SJSA1 (cell line): ENCODE measurements around the gene NLRP1. TPM values are rescaled to one million over a fixed set of nuclear protein-coding genes. Genes with fewer than 3 reads are reported as not detected.
A peak's percentile ranks its signal among the peaks of the same experiment; 100 is the strongest.

ENCODE experiments used
- DNase-seq, 2 experiments: peaks; one replicate each; pipeline ENCODE4 v3.0.0-alpha.2; 2015 to 2020; ENCODE audit warnings: low spot score in 2 of 2, low read depth in 1 of 2
- H3K27ac ChIP-seq: fragments of 250-450 bp; sonication (Bioruptor Pico); 2 replicates; pipeline ENCODE4 v1.5.1; 2020; ENCODE audit warnings: mild to moderate bottlenecking, moderate library complexity
- H3K27me3 ChIP-seq: fragments of 250-450 bp; sonication (Bioruptor Pico); replicated peaks from 2 replicates; pipeline ENCODE4 v1.5.1; 2020; ENCODE audit warnings: mild to moderate bottlenecking, moderate library complexity
- H3K36me3 ChIP-seq: fragments of 250-450 bp; sonication (Bioruptor Pico); 2 replicates; pipeline ENCODE4 v1.5.1; 2020; ENCODE audit warnings: mild to moderate bottlenecking
- H3K4me1 ChIP-seq: fragments of 250-450 bp; sonication (Bioruptor Pico); replicated peaks from 2 replicates; pipeline ENCODE4 v1.6.1; 2021; ENCODE audit warnings: mild to moderate bottlenecking
- H3K4me3 ChIP-seq: fragments of 250-450 bp; sonication (Bioruptor Pico); 2 replicates; pipeline ENCODE4 v1.5.1; 2020; ENCODE audit warnings: mild to moderate bottlenecking
- H3K9me3 ChIP-seq: fragments of 250-450 bp; sonication (Bioruptor Pico); replicated peaks from 2 replicates; pipeline ENCODE4 v1.5.1; 2020; ENCODE audit warnings: mild to moderate bottlenecking
- total RNA-seq: library from RNA; depleted of rRNA; stranded (reverse); fragments of >200 nt; shearing (Covaris generic); gene quantifications from 2 replicates; pipeline ENCODE4 v1.2.3, GENCODE V29; 2014; rRNA removed

NLRP1 gene
- total RNA-seq, 1 experiment from 2014 or later, result 48.2 TPM

GRCh38 chr17:5485270-5486205 is 98.8 kb downstream of the NLRP1 start, which contains the start of gene DERL2:
Gene DERL2 (minus strand): TSS chr17:5486178. CDS start chr17:5486161, 17 bp downstream.
- peak within 1 kb of the TSS; percentile 99 for H3K27ac ChIP-seq
- H3K9me3 ChIP-seq, result no peaks in the 10 kb centered on the region
- peaks cover 91% of the 10 kb centered on the region for H3K36me3 ChIP-seq
- H3K27me3 ChIP-seq, result no peaks in the 10 kb centered on the region
- peak within 1 kb of the TSS; percentile 69 for H3K4me3 ChIP-seq
- DNase-seq, result peak in 1 of 2 experiments; percentile 64
- H3K4me1 ChIP-seq, result peaks cover 12% of the 10 kb centered on the region; the same call in 1 of the 2 replicates

- DNase-seq, result no peak
- Histone ChIP-seq H3K27ac (no peak overlapping the region), H3K4me3 (no peak overlapping the region), H3K27me3 (no peaks in the 10 kb centered on the region), H3K4me1 (peaks cover 5% of the 10 kb centered on the region; the same call in 1 of the 2 replicates), H3K9me3 (no peaks in the 10 kb centered on the region), H3K36me3 (peaks cover 93% of the 10 kb centered on the region)
Measured at GRCh38 chr17:5481451-5481850, 102.9 kb downstream of the NLRP1 start.

GRCh38 chr17:5480962-5481361 is 103.3 kb downstream of the NLRP1 start:
- H3K9me3 ChIP-seq, result no peaks in the 10 kb centered on the region
- H3K27ac ChIP-seq, result no peak overlapping the region
- peaks cover 97% of the 10 kb centered on the region for H3K36me3 ChIP-seq
- H3K4me3 ChIP-seq, result no peak overlapping the region
- no peak for DNase-seq
- no peaks in the 10 kb centered on the region for H3K27me3 ChIP-seq
- H3K4me1 ChIP-seq, result peaks cover 5% of the 10 kb centered on the region; the same call in 1 of the 2 replicates

GRCh38 chr17:5478992-5479391 is 105.3 kb downstream of the NLRP1 start:
- H3K9me3 ChIP-seq, result no peaks in the 10 kb centered on the region
- peaks cover 96% of the 10 kb centered on the region for H3K36me3 ChIP-seq
- no peak overlapping the region for H3K4me3 ChIP-seq
- H3K27ac ChIP-seq, result no peak overlapping the region
- no peaks in the 10 kb centered on the region for H3K27me3 ChIP-seq
- no peak for DNase-seq
- no peaks in the 10 kb centered on the region for H3K4me1 ChIP-seq

- DNase-seq, result no peak
- H3K9me3 ChIP-seq, result no peaks in the 10 kb centered on the region
- no peak overlapping the region for H3K27ac ChIP-seq
- H3K36me3 ChIP-seq, result peaks cover 71% of the 10 kb centered on the region
- no peaks in the 10 kb centered on the region for H3K4me1 ChIP-seq
- no peak overlapping the region for H3K4me3 ChIP-seq
- H3K27me3 ChIP-seq, result no peaks in the 10 kb centered on the region
Measured at GRCh38 chr17:5473906-5474305, 110.4 kb downstream of the NLRP1 start.

- H3K4me1 ChIP-seq, result no peaks in the 10 kb centered on the region
- no peaks in the 10 kb centered on the region for H3K9me3 ChIP-seq
- peaks cover 61% of the 10 kb centered on the region for H3K36me3 ChIP-seq
- no peak overlapping the region for H3K27ac ChIP-seq
- H3K27me3 ChIP-seq, result no peaks in the 10 kb centered on the region
- DNase-seq, result no peak
- no peak overlapping the region for H3K4me3 ChIP-seq
Measured at GRCh38 chr17:5472511-5472910, 111.8 kb downstream of the NLRP1 start.

GRCh38 chr17:5468075-5468473 is 116.2 kb downstream of the NLRP1 start:
- Histone ChIP-seq H3K27me3 (no peaks in the 10 kb centered on the region), H3K4me1 (peaks cover 5% of the 10 kb centered on the region; the same call in 1 of the 2 replicates), H3K36me3 (peaks cover 26% of the 10 kb centered on the region), H3K9me3 (no peaks in the 10 kb centered on the region), H3K4me3 (peak overlapping the region; percentile 81), H3K27ac (no peak overlapping the region)
- no peak for DNase-seq

GRCh38 chr17:5467416-5467815 is 116.9 kb downstream of the NLRP1 start:
- no peaks in the 10 kb centered on the region for H3K27me3 ChIP-seq
- H3K9me3 ChIP-seq, result no peaks in the 10 kb centered on the region
- peak overlapping the region; percentile 81 for H3K4me3 ChIP-seq
- DNase-seq, result no peak
- no peak overlapping the region for H3K27ac ChIP-seq
- peaks cover 19% of the 10 kb centered on the region; the same call in 1 of the 2 replicates for H3K36me3 ChIP-seq
- peaks cover 5% of the 10 kb centered on the region; the same call in 1 of the 2 replicates for H3K4me1 ChIP-seq

GRCh38 chr17:5466295-5466694 is 118.0 kb downstream of the NLRP1 start:
- Histone ChIP-seq H3K4me1 (peaks cover 5% of the 10 kb centered on the region; the same call in 1 of the 2 replicates), H3K9me3 (no peaks in the 10 kb centered on the region), H3K36me3 (peaks cover 12% of the 10 kb centered on the region), H3K27ac (no peak overlapping the region), H3K27me3 (no peaks in the 10 kb centered on the region), H3K4me3 (no peak overlapping the region)
- no peak for DNase-seq

GRCh38 chr17:5464717-5465507 is 119.4 kb downstream of the NLRP1 start:
- Histone ChIP-seq H3K4me3 (no peak overlapping the region), H3K9me3 (no peaks in the 10 kb centered on the region), H3K4me1 (peaks cover 5% of the 10 kb centered on the region; the same call in 1 of the 2 replicates), H3K27ac (no peak overlapping the region), H3K36me3 (peaks cover 17% of the 10 kb centered on the region), H3K27me3 (no peaks in the 10 kb centered on the region)
- no peak for DNase-seq

Other genes starting within 250 kb of the NLRP1 start
- 111 and 146 TPM in 2 replicates for gene NUP88, start 164.8 kb downstream of the NLRP1 start, total RNA-seq
- gene RPAIN, start 164.3 kb downstream of the NLRP1 start, total RNA-seq, result 44.1 and 83.4 TPM in 2 replicates
- 288 and 411 TPM in 2 replicates for gene C1QBP, start 145.4 kb downstream of the NLRP1 start, total RNA-seq
- 2.3 and 5.7 TPM in 2 replicates for gene DHX33, start 115.5 kb downstream of the NLRP1 start, total RNA-seq
- gene DERL2, start 98.3 kb downstream of the NLRP1 start, total RNA-seq, result 35.4 and 78.9 TPM in 2 replicates
- 31.1 and 46.3 TPM in 2 replicates for gene MIS12, start 97.9 kb downstream of the NLRP1 start, total RNA-seq